ENCODE data around the gene ZFYVE28. TPM values are rescaled to one million over a fixed set of nuclear protein-coding genes. Genes with fewer than 3 reads are reported as not detected.

Gene ZFYVE28
- total and polyA plus RNA-seq, 10 of the 15 experiments (the other 5 are each of a cell fraction or from before 2014, with no cell fraction given): 0.06 to 1.9 (median 0.22) TPM; not detected in 1

DNA sequence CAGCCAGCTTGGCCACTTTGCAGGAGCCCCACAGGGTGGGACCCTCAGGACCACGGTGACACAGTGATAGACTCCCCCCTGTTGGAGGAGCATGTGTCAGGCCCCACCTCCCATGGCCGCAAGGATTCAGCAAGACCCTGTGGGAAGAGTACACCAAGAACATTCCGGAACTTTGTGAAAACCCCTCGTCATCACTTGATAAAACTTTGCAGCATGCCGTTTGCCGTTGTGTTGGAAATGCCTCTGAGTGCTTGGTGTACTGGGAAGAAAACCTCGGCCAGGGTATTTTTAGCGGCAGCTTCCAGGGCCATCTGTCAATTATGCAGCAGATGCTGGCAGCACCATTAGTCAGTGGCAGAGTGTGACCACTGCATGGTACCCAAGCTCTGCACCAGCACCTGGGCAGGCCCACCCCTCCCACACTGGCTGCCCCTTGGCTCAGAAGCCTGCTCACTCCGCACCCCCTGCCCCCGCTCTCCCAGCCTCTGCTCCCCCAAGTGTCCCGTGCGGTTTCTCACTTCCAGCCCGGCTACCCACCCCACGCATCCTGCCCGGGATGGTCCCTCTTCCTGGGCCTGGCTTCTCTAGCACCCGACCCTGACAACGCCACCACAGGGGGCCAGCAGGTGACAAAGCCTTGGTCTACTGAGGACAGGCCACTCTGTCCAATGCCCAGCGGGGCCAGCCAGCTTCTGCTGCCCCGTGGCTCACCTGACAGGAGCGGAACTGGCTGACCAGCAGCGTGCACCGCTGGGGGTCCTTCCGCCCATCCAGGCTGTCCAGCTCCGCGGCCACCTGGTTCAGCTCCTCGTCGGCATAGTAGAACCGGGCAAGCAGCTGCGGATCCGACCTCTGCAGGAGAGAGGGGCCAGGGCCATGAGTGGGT lies 65.0 kb downstream of the ZFYVE28 start:
- Histone ChIP-seq H3K4me1 (ENCODE audit: control insufficient read depth, insufficient read depth, low read length) (no peaks in the 10 kb centered on the region), H2AFZ (ENCODE audit: control insufficient read depth, low read depth, low read length) (no peak overlapping the region), H3K4me3 (no peak overlapping the region), H3K79me2 (ENCODE audit: control insufficient read depth, insufficient read depth, low read length) (no peaks in the 10 kb centered on the region), H3K27ac (ENCODE audit: control insufficient read depth, insufficient read depth) (no peak overlapping the region), H3K27me3 (replicated peaks in 1 of 2; ENCODE audit: control insufficient read depth in 2 of 2, insufficient read depth in 2 of 2, low read length in 1 of 2) (no peaks in the 10 kb centered on the region), H3K4me2 (ENCODE audit: control insufficient read depth, insufficient read depth) (no peak overlapping the region), H3K36me3 (ENCODE audit: control insufficient read depth in 2 of 2, insufficient read depth in 2 of 2, low read length in 1 of 2) (no peaks in the 10 kb centered on the region), H3K9me3 (replicated peaks; ENCODE audit: control insufficient read depth, insufficient read depth, low read length) (no peaks in the 10 kb centered on the region), H3K9ac (ENCODE audit: control insufficient read depth, insufficient read depth, low read length) (no peak overlapping the region), H4K20me1 (ENCODE audit: control insufficient read depth, insufficient read depth) (no peaks in the 10 kb centered on the region)
- POLR2A ChIA-PET: interaction anchor here (0.8 kb wide), 1 partner anchor 9 kb away, joined by 5 read pairs; no protein-coding TSS in a partner anchor
- intact Hi-C loops (cut with micrococcal nuclease; ENCODE audit: unreplicated experiment): loop anchor here (1.0 kb wide), 1 partner anchor 133 kb away; no protein-coding TSS in a partner anchor
- CTCF ChIA-PET: interaction anchor here (1.1 to 1.6 kb wide), 3 partner anchors 100 to 133 kb away, joined by 3 to 18 read pairs (median 4); no protein-coding TSS in a partner anchor
- DNase-seq (ENCODE audit: low read depth, low spot score) (no peak), FAIRE-seq (no peak), ATAC-seq (no peak)
- RAD21 ChIA-PET (ENCODE audit: unreplicated experiment): no interaction called here
- BruUV-seq (replicated peaks): no TSS peak
- 75% methylated on average over 28 of the region's 30 CpGs for WGBS (ENCODE audit: insufficient coverage, insufficient replicate concordance, low lambda C conversion rate, missing lambda C conversion rate)
- SMC1A ChIA-PET (ENCODE audit: uncharacterized antibody, unreplicated experiment): interaction anchor here (0.7 to 0.8 kb wide), 2 partner anchors 71 to 133 kb away, joined by 3 read pairs; no protein-coding TSS in a partner anchor
- in situ Hi-C loops (cut with MboI): no loop called here
- TF ChIP-seq PAX5 (IDR thresholded peaks at IDR 0.05; ENCODE audit: borderline replicate concordance, low read depth, low read length) (no peak), RAD51 (IDR thresholded peaks at IDR 0.05) (no peak)

- no peaks in the 10 kb centered on the region for H3K9me3 ChIP-seq (replicated peaks; ENCODE audit: control insufficient read depth, insufficient read depth, low read length)
- ATAC-seq: no peak
- H3K36me3 ChIP-seq (ENCODE audit: control insufficient read depth in 2 of 2, insufficient read depth in 2 of 2, low read length in 1 of 2): no peaks in the 10 kb centered on the region
- no peak overlapping the region for H3K9ac ChIP-seq (ENCODE audit: control insufficient read depth, insufficient read depth, low read length)
- BruUV-seq (replicated peaks): no TSS peak
- ChIA-PET RAD21 (ENCODE audit: unreplicated experiment) (no interaction called here), CTCF (interaction anchor here (1.1 kb wide), 1 partner anchor 113 kb away, joined by 4 read pairs; no protein-coding TSS in a partner anchor), POLR2A (interaction anchor here (0.8 kb wide), 1 partner anchor 8 kb away, joined by 5 read pairs; no protein-coding TSS in a partner anchor), SMC1A (ENCODE audit: uncharacterized antibody, unreplicated experiment) (interaction anchor here (0.6 kb wide), 1 partner anchor 13 kb away, joined by 3 read pairs; no protein-coding TSS in a partner anchor)
- H2AFZ ChIP-seq (ENCODE audit: control insufficient read depth, low read depth, low read length): no peak overlapping the region
- no peak for FAIRE-seq
- no peak overlapping the region for H3K4me2 ChIP-seq (ENCODE audit: control insufficient read depth, insufficient read depth)
- WGBS (ENCODE audit: insufficient coverage, insufficient replicate concordance, low lambda C conversion rate, missing lambda C conversion rate): 30% methylated on average over 5 of the region's 5 CpGs
- no peak for DNase-seq (ENCODE audit: low read depth, low spot score)
- no peaks in the 10 kb centered on the region for H3K27me3 ChIP-seq (replicated peaks in 1 of 2; ENCODE audit: control insufficient read depth in 2 of 2, insufficient read depth in 2 of 2, low read length in 1 of 2)
- H3K4me1 ChIP-seq (ENCODE audit: control insufficient read depth, insufficient read depth, low read length): no peaks in the 10 kb centered on the region
- no peak overlapping the region for H3K4me3 ChIP-seq
- H4K20me1 ChIP-seq (ENCODE audit: control insufficient read depth, insufficient read depth): no peaks in the 10 kb centered on the region
- intact Hi-C loops (cut with micrococcal nuclease; ENCODE audit: unreplicated experiment) (no loop called here), in situ Hi-C loops (cut with MboI) (no loop called here)
- TF ChIP-seq ZNF384 (IDR thresholded peaks at IDR 0.05; ENCODE audit: borderline replicate concordance, low read depth, low read length) (no peak), CHD1 (IDR thresholded peaks at IDR 0.05; ENCODE audit: low read depth, low read length) (no peak), TAF1 (IDR thresholded peaks at IDR 0.05; ENCODE audit: borderline replicate concordance, low read depth, low read length) (no peak)
- H3K27ac ChIP-seq (ENCODE audit: control insufficient read depth, insufficient read depth): no peak overlapping the region
- no peaks in the 10 kb centered on the region for H3K79me2 ChIP-seq (ENCODE audit: control insufficient read depth, insufficient read depth, low read length)
These were observed 65.7 kb downstream of the ZFYVE28 start for GRCh38 chr4:2352729-2353221.

All from GM12878 (cell line).